Liver (tissue), 9 donors: Measurements from ENCODE around the gene MEG3. TPM values are rescaled to one million over a fixed set of nuclear protein-coding genes. Genes with fewer than 3 reads are reported as not detected.

Source experiments
- DNase-seq: peaks from one replicate; pipeline ENCODE4 v3.0.0-alpha.2; 2017; ENCODE audit warnings: low spot score
- H3K27ac ChIP-seq, 2 donors: one replicate each; pipeline ENCODE4 v1.7.0; 2013; ENCODE audit warnings: inconsistent platforms in 2 of 2, low read length in 2 of 2, control low read depth in 1 of 2, low read depth in 1 of 2, mild to moderate bottlenecking in 1 of 2
- H3K27me3 ChIP-seq, 4 donors: one replicate each; pipeline versions ENCODE4 v1.6.1 to v1.7.0; 2013; ENCODE audit warnings: low read length in 3 of 4, inconsistent platforms in 1 of 4, mild to moderate bottlenecking in 1 of 4, moderate library complexity in 1 of 4; ENCODE audit not compliant: control insufficient read depth in 4 of 4, insufficient read depth in 4 of 4
- H3K36me3 ChIP-seq, 4 donors: one replicate each; pipeline versions ENCODE4 v1.6.1 to v1.7.0; 2013; ENCODE audit warnings: low read length in 3 of 4, mild to moderate bottlenecking in 3 of 4, low read depth in 1 of 4, moderate library complexity in 1 of 4; ENCODE audit not compliant: control insufficient read depth in 4 of 4, insufficient read depth in 3 of 4
- H3K4me1 ChIP-seq, 4 donors: one replicate each; pipeline versions ENCODE4 v1.6.1 to v1.7.0; 2013; ENCODE audit warnings: low read length in 3 of 4, mild to moderate bottlenecking in 3 of 4, moderate library complexity in 1 of 4; ENCODE audit not compliant: control insufficient read depth in 4 of 4, insufficient read depth in 4 of 4
- H3K4me3 ChIP-seq, 3 donors: one replicate each; pipeline versions ENCODE4 v1.6.1 to v1.7.0; 2013; ENCODE audit warnings: low read length in 3 of 3, control low read depth in 1 of 3, low read depth in 1 of 3, mild to moderate bottlenecking in 1 of 3
- H3K9ac ChIP-seq, 2 donors: one replicate each; pipeline ENCODE4 v1.7.0; 2013; ENCODE audit warnings: low read length in 2 of 2, mild to moderate bottlenecking in 2 of 2, moderate library complexity in 2 of 2, control low read depth in 1 of 2, low read depth in 1 of 2
- H3K9me3 ChIP-seq, 4 donors: one replicate each; pipeline versions ENCODE4 v1.6.1 to v1.7.0; 2013; ENCODE audit warnings: low read length in 3 of 4; ENCODE audit not compliant: control insufficient read depth in 4 of 4
- CTCF ChIP-seq: fragments of 150-350 bp; IDR thresholded peaks from 2 replicates; pipeline ENCODE4 v1.5.1; 2017; ENCODE audit warnings: improper control_type of control experiment, low read depth, low read length; ENCODE audit not compliant: missing input control
- EGR1 ChIP-seq, 2 donors: IDR thresholded peaks; 2 replicates each; pipeline ENCODE4 v1.6.1; 2016 to 2018; ENCODE audit warnings: antibody characterized with exemption in 2 of 2, low read depth in 2 of 2
- FOXA1 ChIP-seq: IDR thresholded peaks from 2 replicates; pipeline ENCODE4 v1.6.1; 2016; ENCODE audit warnings: antibody characterized with exemption
- FOXA2 ChIP-seq: IDR thresholded peaks from 2 replicates; pipeline ENCODE4 v1.6.1; 2016; ENCODE audit warnings: antibody characterized with exemption
- GABPA ChIP-seq, 2 donors: IDR thresholded peaks in 1 of 2; conservative IDR thresholded peaks in 1 of 2; 2 replicates each; pipeline ENCODE4 v1.6.1; 2016; ENCODE audit warnings: antibody characterized with exemption in 2 of 2, mild to moderate bottlenecking in 1 of 2, moderate library complexity in 1 of 2
- HNF4A ChIP-seq, 2 donors: conservative IDR thresholded peaks; 2 replicates each; pipeline ENCODE4 v1.6.1; 2016; ENCODE audit warnings: antibody characterized with exemption in 2 of 2, mild to moderate bottlenecking in 2 of 2
- HNF4G ChIP-seq: IDR thresholded peaks from 2 replicates; pipeline ENCODE4 v1.6.1; 2016; ENCODE audit warnings: antibody characterized with exemption
- JUND ChIP-seq, 2 donors: IDR thresholded peaks; 2 replicates each; pipeline ENCODE4 v1.6.1; 2016; ENCODE audit warnings: antibody characterized with exemption in 2 of 2
- MAX ChIP-seq: IDR thresholded peaks from 2 replicates; pipeline ENCODE4 v1.6.1; 2016; ENCODE audit warnings: antibody characterized with exemption
- NR2F2 ChIP-seq: IDR thresholded peaks from 2 replicates; pipeline ENCODE4 v1.6.1; 2016; ENCODE audit warnings: antibody characterized with exemption
- RXRA ChIP-seq, 2 donors: IDR thresholded peaks; 2 replicates each; pipeline ENCODE4 v1.6.1; 2017 to 2018; ENCODE audit warnings: antibody characterized with exemption in 2 of 2, mild to moderate bottlenecking in 1 of 2
- SP1 ChIP-seq: IDR thresholded peaks from 2 replicates; pipeline ENCODE4 v1.6.1; 2018; ENCODE audit warnings: antibody characterized with exemption, mild to moderate bottlenecking
- TAF1 ChIP-seq: conservative IDR thresholded peaks from 2 replicates; pipeline ENCODE4 v1.6.1; 2016; ENCODE audit warnings: antibody characterized with exemption, mild to moderate bottlenecking
- YY1 ChIP-seq: IDR thresholded peaks from 2 replicates; pipeline ENCODE4 v1.6.1; 2016; ENCODE audit warnings: antibody characterized with exemption, mild to moderate bottlenecking
- WGBS: extraction: QIAGEN DNeasy Blood & Tissue Kit; methylation state at CpG from one replicate; pipeline ENCODE4 v1.1.7; 2013; 5-methylcytosine and 5-hydroxymethylcytosine counted together
- polyA plus RNA-seq, 2 donors: library from polyadenylated mRNA; stranded (reverse) in 1 of 2; unstranded in 1 of 2; fragments of 200-250 nt in 1 of 2; fragments of >200 nt in 1 of 2; fragmentation: Nextera tagmentation in 1 of 2; extraction: Ambion mirVana in 1 of 2; gene quantifications; one replicate each; pipeline versions ENCODE4 v1.2.1 to v1.2.3, GENCODE V29; 2013 to 2015
- total RNA-seq, 2 donors: library from RNA; depleted of rRNA; stranded (reverse); fragments of >200 nt; gene quantifications; one replicate each; pipeline ENCODE4 v1.2.3, GENCODE V29; 2014
- TF ChIP-seq, protein P1 (sequence below): IDR thresholded peaks from 2 replicates; pipeline ENCODE4 v1.6.1; 2016; ENCODE audit warnings: antibody characterized with exemption
- TF ChIP-seq, protein P2 (sequence below): IDR thresholded peaks from 2 replicates; pipeline ENCODE4 v1.6.1; 2016; ENCODE audit warnings: antibody characterized with exemption
- TF ChIP-seq, protein P3 (sequence below): IDR thresholded peaks from 2 replicates; pipeline ENCODE4 v1.6.1; 2016; ENCODE audit warnings: antibody characterized with exemption, mild to moderate bottlenecking
- donor health status: healthy.
- donor health status: healthy.
- donor health status: healthy.
- donor health status: healthy.
- donor health status: healthy.

Gene MEG3
- total and polyA plus RNA-seq, 4 donors, result 12.3 to 485 (median 23.1) TPM

GRCh38 chr14:100896369-100897060 is 70.6 kb downstream of the MEG3 start (continued):
- TF ChIP-seq CTCF (no peak), HNF4A (conservative IDR thresholded peaks at IDR 0.05) (no peak), SP1 (no peak), TAF1 (no peak), EGR1 (IDR thresholded peaks at IDR 0.05; ENCODE audit: low read depth in 2 of 2) (no peak), NR2F2 (no peak)
- TF ChIP-seq, protein P1, sequence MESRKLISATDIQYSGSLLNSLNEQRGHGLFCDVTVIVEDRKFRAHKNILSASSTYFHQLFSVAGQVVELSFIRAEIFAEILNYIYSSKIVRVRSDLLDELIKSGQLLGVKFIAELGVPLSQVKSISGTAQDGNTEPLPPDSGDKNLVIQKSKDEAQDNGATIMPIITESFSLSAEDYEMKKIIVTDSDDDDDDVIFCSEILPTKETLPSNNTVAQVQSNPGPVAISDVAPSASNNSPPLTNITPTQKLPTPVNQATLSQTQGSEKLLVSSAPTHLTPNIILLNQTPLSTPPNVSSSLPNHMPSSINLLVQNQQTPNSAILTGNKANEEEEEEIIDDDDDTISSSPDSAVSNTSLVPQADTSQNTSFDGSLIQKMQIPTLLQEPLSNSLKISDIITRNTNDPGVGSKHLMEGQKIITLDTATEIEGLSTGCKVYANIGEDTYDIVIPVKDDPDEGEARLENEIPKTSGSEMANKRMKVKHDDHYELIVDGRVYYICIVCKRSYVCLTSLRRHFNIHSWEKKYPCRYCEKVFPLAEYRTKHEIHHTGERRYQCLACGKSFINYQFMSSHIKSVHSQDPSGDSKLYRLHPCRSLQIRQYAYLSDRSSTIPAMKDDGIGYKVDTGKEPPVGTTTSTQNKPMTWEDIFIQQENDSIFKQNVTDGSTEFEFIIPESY, result no peak

DNA sequence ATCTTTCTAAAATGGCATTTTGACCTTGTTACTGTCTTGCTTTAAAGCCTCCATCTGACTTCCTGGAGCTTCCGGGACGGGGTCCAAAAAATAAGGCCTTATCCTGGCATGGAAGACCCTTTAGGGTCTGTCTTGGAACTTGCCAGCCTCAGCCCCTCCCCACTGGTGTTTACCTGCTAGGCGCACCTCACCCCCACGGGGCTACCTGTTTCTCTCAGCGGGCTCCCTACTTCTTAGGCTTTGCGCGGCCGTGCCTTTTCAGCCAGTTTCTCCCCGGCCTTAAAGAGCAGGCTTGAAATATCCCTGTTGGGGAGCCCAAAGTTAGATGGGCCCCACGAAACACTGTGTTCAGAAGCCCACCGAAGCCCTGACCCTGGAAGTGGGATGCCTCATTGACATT is 72.5 kb downstream of the MEG3 start:
- H3K36me3 ChIP-seq, result no peaks in the 10 kb centered on the region
- DNase-seq, result no peak
- H3K4me1 ChIP-seq, result peaks cover 0 to 3% (median 2%) of the 10 kb centered on the region in 4 donors
- TF ChIP-seq EGR1 (IDR thresholded peaks at IDR 0.05; ENCODE audit: low read depth in 2 of 2), result no peak
- TF ChIP-seq, protein P2, sequence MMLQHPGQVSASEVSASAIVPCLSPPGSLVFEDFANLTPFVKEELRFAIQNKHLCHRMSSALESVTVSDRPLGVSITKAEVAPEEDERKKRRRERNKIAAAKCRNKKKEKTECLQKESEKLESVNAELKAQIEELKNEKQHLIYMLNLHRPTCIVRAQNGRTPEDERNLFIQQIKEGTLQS, result no peak
- H3K9ac ChIP-seq, result no peak overlapping the region
- H3K27me3 ChIP-seq, result peaks cover 0 to 11% (median 0%) of the 10 kb centered on the region in 4 donors
- no peak overlapping the region for H3K4me3 ChIP-seq
- WGBS, result 70% methylated on average over 11 of the region's 11 CpGs
- no peaks in the 10 kb centered on the region for H3K9me3 ChIP-seq
- H3K27ac ChIP-seq, result no peak overlapping the region

- no peak for DNase-seq
- Histone ChIP-seq H3K36me3 (no peaks in the 10 kb centered on the region), H3K4me3 (no peak overlapping the region), H3K27ac (no peak overlapping the region), H3K9ac (no peak overlapping the region), H3K4me1 (peaks cover 0 to 3% (median 2%) of the 10 kb centered on the region in 4 donors), H3K9me3 (no peaks in the 10 kb centered on the region), H3K27me3 (peaks cover 0 to 11% (median under 1%) of the 10 kb centered on the region in 4 donors)
- WGBS, result 62% methylated on average over 21 of the region's 21 CpGs
- TF ChIP-seq TAF1 (no peak), JUND (IDR thresholded peaks at IDR 0.05) (no peak), FOXA2 (no peak), YY1 (no peak), SP1 (no peak), EGR1 (IDR thresholded peaks at IDR 0.05; ENCODE audit: low read depth in 2 of 2) (no peak), MAX (no peak), FOXA1 (no peak), RXRA (IDR thresholded peaks at IDR 0.05) (no peak), GABPA (IDR thresholded peaks at IDR 0.05 in 1 of 2, conservative IDR thresholded peaks at IDR 0.05 in 1 of 2) (no peak), HNF4A (conservative IDR thresholded peaks at IDR 0.05) (no peak), HNF4G (no peak)
- TF ChIP-seq, protein P1, result no peak
- TF ChIP-seq, protein P2, result no peak
- TF ChIP-seq, protein P3, sequence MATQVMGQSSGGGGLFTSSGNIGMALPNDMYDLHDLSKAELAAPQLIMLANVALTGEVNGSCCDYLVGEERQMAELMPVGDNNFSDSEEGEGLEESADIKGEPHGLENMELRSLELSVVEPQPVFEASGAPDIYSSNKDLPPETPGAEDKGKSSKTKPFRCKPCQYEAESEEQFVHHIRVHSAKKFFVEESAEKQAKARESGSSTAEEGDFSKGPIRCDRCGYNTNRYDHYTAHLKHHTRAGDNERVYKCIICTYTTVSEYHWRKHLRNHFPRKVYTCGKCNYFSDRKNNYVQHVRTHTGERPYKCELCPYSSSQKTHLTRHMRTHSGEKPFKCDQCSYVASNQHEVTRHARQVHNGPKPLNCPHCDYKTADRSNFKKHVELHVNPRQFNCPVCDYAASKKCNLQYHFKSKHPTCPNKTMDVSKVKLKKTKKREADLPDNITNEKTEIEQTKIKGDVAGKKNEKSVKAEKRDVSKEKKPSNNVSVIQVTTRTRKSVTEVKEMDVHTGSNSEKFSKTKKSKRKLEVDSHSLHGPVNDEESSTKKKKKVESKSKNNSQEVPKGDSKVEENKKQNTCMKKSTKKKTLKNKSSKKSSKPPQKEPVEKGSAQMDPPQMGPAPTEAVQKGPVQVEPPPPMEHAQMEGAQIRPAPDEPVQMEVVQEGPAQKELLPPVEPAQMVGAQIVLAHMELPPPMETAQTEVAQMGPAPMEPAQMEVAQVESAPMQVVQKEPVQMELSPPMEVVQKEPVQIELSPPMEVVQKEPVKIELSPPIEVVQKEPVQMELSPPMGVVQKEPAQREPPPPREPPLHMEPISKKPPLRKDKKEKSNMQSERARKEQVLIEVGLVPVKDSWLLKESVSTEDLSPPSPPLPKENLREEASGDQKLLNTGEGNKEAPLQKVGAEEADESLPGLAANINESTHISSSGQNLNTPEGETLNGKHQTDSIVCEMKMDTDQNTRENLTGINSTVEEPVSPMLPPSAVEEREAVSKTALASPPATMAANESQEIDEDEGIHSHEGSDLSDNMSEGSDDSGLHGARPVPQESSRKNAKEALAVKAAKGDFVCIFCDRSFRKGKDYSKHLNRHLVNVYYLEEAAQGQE, result no peak
Measured at GRCh38 chr14:100898935-100899883, 73.3 kb downstream of the MEG3 start.
